Ishikawa (cell line): ENCODE measurements around the gene PPP4R4.

Experiments used
- CEBPB ChIP-seq: IDR thresholded peaks from 2 replicates; pipeline ENCODE4 v1.6.1; 2012
- CREB1 ChIP-seq: IDR thresholded peaks from 2 replicates; pipeline ENCODE4 v1.6.1; 2012; ENCODE audit warnings: low read depth
- EGR1 ChIP-seq: IDR thresholded peaks from 2 replicates; pipeline ENCODE4 v1.6.1; 2012
- EP300 ChIP-seq: IDR thresholded peaks from 2 replicates; pipeline ENCODE4 v1.6.1; 2012; ENCODE audit warnings: borderline replicate concordance
- NFIC ChIP-seq: IDR thresholded peaks from 2 replicates; pipeline ENCODE4 v1.6.1; 2012
- RAD21 ChIP-seq: IDR thresholded peaks from 2 replicates; pipeline ENCODE4 v1.6.1; 2012; ENCODE audit warnings: low read depth
- TAF1 ChIP-seq: IDR thresholded peaks from 2 replicates; pipeline ENCODE4 v1.6.1; 2012; ENCODE audit warnings: low read depth, mild to moderate bottlenecking
- TCF12 ChIP-seq: IDR thresholded peaks from 2 replicates; pipeline ENCODE4 v1.6.1; 2012; ENCODE audit warnings: low read depth
- TEAD4 ChIP-seq: IDR thresholded peaks from 2 replicates; pipeline ENCODE4 v1.6.1; 2012
- YY1 ChIP-seq: IDR thresholded peaks from 2 replicates; pipeline ENCODE4 v1.6.1; 2012; ENCODE audit warnings: low read depth
- ZBTB7A ChIP-seq: IDR thresholded peaks from 2 replicates; pipeline ENCODE4 v1.6.1; 2012; ENCODE audit warnings: low read depth
- TF ChIP-seq, protein P1 (sequence below): IDR thresholded peaks from 2 replicates; pipeline ENCODE4 v1.6.1; 2012; ENCODE audit warnings: low read depth, mild to moderate bottlenecking
- TF ChIP-seq, protein P2 (sequence below): IDR thresholded peaks from 2 replicates; pipeline ENCODE4 v1.6.1; 2012
- TF ChIP-seq, protein P3 (sequence below): IDR thresholded peaks from 2 replicates; pipeline ENCODE4 v1.6.1; 2012

DNA sequence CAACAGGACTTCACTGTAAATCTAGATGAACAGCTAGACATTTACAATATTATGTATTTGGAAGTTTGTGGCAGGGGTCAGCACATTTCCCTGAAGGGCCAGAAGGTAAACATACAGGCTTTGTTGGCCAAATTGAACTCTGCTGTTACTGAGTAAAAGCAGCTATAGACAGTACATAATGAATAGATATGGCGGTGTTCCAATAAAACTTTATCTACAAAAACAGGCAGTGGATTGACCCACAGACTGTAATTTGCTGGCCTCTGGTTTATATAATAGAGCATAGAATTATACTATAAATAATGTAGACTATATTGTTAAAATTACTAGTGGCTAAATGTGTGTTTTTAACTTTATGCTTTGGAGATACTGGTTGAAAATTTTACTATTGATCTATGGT lies 93.2 kb downstream of the PPP4R4 start:
- TF ChIP-seq CREB1 (no peak), ZBTB7A (no peak), YY1 (no peak), NFIC (no peak), CEBPB (no peak), TCF12 (no peak), EGR1 (no peak), EP300 (no peak), TAF1 (no peak), TEAD4 (no peak), RAD21 (no peak)
- TF ChIP-seq, protein P1, sequence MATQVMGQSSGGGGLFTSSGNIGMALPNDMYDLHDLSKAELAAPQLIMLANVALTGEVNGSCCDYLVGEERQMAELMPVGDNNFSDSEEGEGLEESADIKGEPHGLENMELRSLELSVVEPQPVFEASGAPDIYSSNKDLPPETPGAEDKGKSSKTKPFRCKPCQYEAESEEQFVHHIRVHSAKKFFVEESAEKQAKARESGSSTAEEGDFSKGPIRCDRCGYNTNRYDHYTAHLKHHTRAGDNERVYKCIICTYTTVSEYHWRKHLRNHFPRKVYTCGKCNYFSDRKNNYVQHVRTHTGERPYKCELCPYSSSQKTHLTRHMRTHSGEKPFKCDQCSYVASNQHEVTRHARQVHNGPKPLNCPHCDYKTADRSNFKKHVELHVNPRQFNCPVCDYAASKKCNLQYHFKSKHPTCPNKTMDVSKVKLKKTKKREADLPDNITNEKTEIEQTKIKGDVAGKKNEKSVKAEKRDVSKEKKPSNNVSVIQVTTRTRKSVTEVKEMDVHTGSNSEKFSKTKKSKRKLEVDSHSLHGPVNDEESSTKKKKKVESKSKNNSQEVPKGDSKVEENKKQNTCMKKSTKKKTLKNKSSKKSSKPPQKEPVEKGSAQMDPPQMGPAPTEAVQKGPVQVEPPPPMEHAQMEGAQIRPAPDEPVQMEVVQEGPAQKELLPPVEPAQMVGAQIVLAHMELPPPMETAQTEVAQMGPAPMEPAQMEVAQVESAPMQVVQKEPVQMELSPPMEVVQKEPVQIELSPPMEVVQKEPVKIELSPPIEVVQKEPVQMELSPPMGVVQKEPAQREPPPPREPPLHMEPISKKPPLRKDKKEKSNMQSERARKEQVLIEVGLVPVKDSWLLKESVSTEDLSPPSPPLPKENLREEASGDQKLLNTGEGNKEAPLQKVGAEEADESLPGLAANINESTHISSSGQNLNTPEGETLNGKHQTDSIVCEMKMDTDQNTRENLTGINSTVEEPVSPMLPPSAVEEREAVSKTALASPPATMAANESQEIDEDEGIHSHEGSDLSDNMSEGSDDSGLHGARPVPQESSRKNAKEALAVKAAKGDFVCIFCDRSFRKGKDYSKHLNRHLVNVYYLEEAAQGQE: no peak
- TF ChIP-seq, protein P2, sequence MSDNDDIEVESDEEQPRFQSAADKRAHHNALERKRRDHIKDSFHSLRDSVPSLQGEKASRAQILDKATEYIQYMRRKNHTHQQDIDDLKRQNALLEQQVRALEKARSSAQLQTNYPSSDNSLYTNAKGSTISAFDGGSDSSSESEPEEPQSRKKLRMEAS: no peak
- TF ChIP-seq, protein P3, sequence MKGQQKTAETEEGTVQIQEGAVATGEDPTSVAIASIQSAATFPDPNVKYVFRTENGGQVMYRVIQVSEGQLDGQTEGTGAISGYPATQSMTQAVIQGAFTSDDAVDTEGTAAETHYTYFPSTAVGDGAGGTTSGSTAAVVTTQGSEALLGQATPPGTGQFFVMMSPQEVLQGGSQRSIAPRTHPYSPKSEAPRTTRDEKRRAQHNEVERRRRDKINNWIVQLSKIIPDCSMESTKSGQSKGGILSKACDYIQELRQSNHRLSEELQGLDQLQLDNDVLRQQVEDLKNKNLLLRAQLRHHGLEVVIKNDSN: no peak
